HG03064 (cell line): ENCODE data around the gene TNIK.

ENCODE experiments used
- ATAC-seq: cut with Tn5 transposase; IDR thresholded peaks from one replicate; pipeline ENCODE4 v1.9.1; 2021; ENCODE audit warnings: low read depth; ENCODE audit not compliant: unreplicated experiment

TNIK gene

GRCh38 chr3:171266740-171267073 lies 193.5 kb downstream of the TNIK start:
- ATAC-seq, result no peak

GRCh38 chr3:171266034-171266739 lies 194.0 kb downstream of the TNIK start:
- ATAC-seq, result no peak

- ATAC-seq, result no peak
These were observed 195.4 kb downstream of the TNIK start for GRCh38 chr3:171264758-171265157.

GRCh38 chr3:171262431-171262830 lies 197.8 kb downstream of the TNIK start:
- no peak for ATAC-seq

- ATAC-seq, result no peak
These were observed 198.7 kb downstream of the TNIK start for GRCh38 chr3:171261487-171261886.

GRCh38 chr3:171260899-171261298 lies 199.3 kb downstream of the TNIK start:
- no peak for ATAC-seq

- no peak for ATAC-seq
These were observed 199.7 kb downstream of the TNIK start for GRCh38 chr3:171260466-171260865.

GRCh38 chr3:171258316-171258715 lies 201.9 kb downstream of the TNIK start:
- ATAC-seq, result no peak

- ATAC-seq, result peak; percentile 49
These were observed 202.7 kb downstream of the TNIK start for GRCh38 chr3:171257251-171258203.

- ATAC-seq, result no peak
These were observed 203.6 kb downstream of the TNIK start for GRCh38 chr3:171256445-171257250.

- peak; percentile 46 for ATAC-seq
These were observed 204.9 kb downstream of the TNIK start for GRCh38 chr3:171255236-171255806.

GRCh38 chr3:171254315-171254714 lies 205.9 kb downstream of the TNIK start:
- ATAC-seq, result no peak

- ATAC-seq, result no peak
These were observed 208.4 kb downstream of the TNIK start for GRCh38 chr3:171251835-171252234.

- no peak for ATAC-seq
These were observed 209.8 kb downstream of the TNIK start for GRCh38 chr3:171250444-171250843.

- no peak for ATAC-seq
These were observed 211.0 kb downstream of the TNIK start for GRCh38 chr3:171249245-171249644.

- peak; percentile 61 for ATAC-seq
These were observed 211.6 kb downstream of the TNIK start for GRCh38 chr3:171248426-171249111.

- no peak for ATAC-seq
These were observed 214.1 kb downstream of the TNIK start for GRCh38 chr3:171245796-171246765.

- no peak for ATAC-seq
These were observed 217.3 kb downstream of the TNIK start for GRCh38 chr3:171242951-171243350.

GRCh38 chr3:171242170-171242569 lies 218.0 kb downstream of the TNIK start:
- ATAC-seq, result no peak
